Measurements from ENCODE around the gene CCL4L2.

DNA sequence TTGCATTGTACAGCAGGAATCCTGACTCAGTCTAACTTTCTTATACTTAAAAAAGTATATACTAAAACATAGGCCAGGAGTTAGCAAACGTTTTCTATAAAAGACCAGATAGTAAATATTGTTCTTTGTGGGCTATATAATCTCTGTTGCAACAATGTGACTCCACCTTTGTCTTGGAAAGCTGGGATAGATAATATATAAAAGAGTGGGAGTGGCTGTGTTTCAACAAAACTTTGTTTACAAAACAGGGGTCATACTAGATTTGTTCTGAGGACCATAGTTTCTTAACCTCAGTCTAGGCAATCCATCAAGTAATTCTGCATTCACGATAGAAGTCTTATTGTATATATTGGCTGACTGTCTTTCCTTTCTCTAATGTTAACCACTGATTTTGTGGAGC is 25.4 kb upstream of the CCL4L2 start:
- no peak for TF ChIP-seq CTCF (IDR thresholded peaks at IDR 0.05; ENCODE audit: extremely low read depth in 1 of 2, insufficient read depth in 1 of 2, low read depth in 1 of 2, low read length in 2 of 2)
- TF ChIP-seq FOS (IDR thresholded peaks at IDR 0.05; ENCODE audit: borderline replicate concordance, insufficient read depth, low read length), result no peak
- TF ChIP-seq POLR2AphosphoS5 (IDR thresholded peaks at IDR 0.05; ENCODE audit: insufficient read depth, low read depth, low read length), result no peak
- TF ChIP-seq EZH2 (IDR thresholded peaks at IDR 0.05; ENCODE audit: borderline replicate concordance, low read depth, low read length, severe bottlenecking), result no peak
- TF ChIP-seq, protein P1, sequence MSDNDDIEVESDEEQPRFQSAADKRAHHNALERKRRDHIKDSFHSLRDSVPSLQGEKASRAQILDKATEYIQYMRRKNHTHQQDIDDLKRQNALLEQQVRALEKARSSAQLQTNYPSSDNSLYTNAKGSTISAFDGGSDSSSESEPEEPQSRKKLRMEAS (IDR thresholded peaks at IDR 0.05; ENCODE audit: insufficient read depth, insufficient read length), result no peak
- TF ChIP-seq MYC (IDR thresholded peaks at IDR 0.05; ENCODE audit: low read depth, low read length), result no peak

Data from endothelial cell of umbilical vein (primary cell).